ENCODE results near the gene MFAP5.
A peak's percentile ranks its signal among the peaks of the same experiment; 100 is the strongest.

Gene MFAP5

DNA sequence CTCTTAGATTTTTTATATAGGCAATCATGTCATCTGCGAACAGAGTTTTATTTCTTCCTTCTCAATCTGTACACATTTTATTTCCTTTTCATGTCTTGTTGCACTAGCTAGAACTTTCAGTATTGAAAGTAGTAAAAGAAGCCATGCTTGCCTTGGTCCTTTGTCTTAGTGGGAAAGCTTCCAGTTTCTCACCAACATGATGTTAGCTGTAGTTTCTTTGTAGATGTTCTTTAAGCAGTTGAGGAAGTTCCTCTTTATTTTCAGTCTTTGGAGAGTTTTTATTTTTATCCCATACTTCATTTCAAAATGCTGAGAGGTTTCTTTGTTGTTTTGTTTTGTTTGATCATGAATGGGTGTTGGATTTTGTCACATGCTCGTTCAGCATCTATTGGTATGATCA lies 22.4 kb upstream of the MFAP5 start:
- H3K27ac ChIP-seq = no peak overlapping the region
- TF ChIP-seq, protein P1, sequence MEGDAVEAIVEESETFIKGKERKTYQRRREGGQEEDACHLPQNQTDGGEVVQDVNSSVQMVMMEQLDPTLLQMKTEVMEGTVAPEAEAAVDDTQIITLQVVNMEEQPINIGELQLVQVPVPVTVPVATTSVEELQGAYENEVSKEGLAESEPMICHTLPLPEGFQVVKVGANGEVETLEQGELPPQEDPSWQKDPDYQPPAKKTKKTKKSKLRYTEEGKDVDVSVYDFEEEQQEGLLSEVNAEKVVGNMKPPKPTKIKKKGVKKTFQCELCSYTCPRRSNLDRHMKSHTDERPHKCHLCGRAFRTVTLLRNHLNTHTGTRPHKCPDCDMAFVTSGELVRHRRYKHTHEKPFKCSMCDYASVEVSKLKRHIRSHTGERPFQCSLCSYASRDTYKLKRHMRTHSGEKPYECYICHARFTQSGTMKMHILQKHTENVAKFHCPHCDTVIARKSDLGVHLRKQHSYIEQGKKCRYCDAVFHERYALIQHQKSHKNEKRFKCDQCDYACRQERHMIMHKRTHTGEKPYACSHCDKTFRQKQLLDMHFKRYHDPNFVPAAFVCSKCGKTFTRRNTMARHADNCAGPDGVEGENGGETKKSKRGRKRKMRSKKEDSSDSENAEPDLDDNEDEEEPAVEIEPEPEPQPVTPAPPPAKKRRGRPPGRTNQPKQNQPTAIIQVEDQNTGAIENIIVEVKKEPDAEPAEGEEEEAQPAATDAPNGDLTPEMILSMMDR (IDR thresholded peaks at IDR 0.05) = no peak
- H3K27me3 ChIP-seq = no peaks in the 10 kb centered on the region
- intact Hi-C loops (cut with DNase I; ENCODE audit: low total_unique reads) = no loop called here
- no peaks in the 10 kb centered on the region for H3K36me3 ChIP-seq
- H3K4me1 ChIP-seq = peaks cover 0 to 31% (median 20%) of the 10 kb centered on the region in 4 donors
- no peak for DNase-seq
- H3K9me3 ChIP-seq = no peaks in the 10 kb centered on the region
- H3K4me3 ChIP-seq = no peak overlapping the region

DNA sequence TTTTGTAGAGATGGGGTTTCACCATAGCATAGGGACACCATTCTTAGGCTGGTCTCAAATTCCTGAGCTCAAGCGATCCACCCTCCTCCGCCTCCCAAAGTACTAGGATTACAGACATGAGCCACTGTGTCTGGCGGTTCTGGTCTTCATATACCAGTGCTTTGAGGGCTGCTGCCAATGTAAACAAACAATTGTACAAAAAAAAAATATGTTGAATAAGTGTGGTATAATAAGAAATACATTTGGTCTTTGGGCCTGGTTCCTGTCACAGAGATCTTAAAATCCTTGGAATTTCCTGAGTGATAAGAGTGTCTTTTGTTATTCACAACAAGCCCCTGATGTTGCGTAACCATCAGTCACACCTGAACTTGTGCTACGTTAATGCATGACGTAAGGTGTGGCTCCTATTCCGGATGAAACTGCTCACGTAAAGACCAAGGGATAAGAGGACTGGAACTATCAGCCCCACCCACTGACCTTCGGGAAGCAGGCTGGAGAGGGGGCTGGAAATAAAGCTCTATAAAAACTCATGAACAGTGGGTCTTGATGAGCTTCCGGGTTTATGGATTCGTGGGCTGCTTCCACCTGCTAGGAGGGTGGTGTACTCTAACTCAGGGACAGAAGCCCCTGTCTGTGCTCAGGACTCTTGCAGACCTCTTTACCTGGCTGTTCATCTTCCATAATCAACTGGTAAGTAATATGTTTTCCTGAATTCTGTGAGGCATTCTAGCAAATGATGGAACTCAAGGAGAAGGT lies 18.7 kb upstream of the MFAP5 start:
- TF ChIP-seq, protein P1 (IDR thresholded peaks at IDR 0.05) = no peak
- H3K27ac ChIP-seq = peak overlapping the region; percentile 30
- no peak overlapping the region for H3K4me3 ChIP-seq
- peaks cover 0 to 12% (median 9%) of the 10 kb centered on the region in 4 donors for H3K4me1 ChIP-seq
- no peaks in the 10 kb centered on the region for H3K9me3 ChIP-seq
- no peaks in the 10 kb centered on the region for H3K27me3 ChIP-seq
- H3K36me3 ChIP-seq = no peaks in the 10 kb centered on the region
- DNase-seq = no peak
- intact Hi-C loops (cut with DNase I; ENCODE audit: low total_unique reads) = no loop called here

DNA sequence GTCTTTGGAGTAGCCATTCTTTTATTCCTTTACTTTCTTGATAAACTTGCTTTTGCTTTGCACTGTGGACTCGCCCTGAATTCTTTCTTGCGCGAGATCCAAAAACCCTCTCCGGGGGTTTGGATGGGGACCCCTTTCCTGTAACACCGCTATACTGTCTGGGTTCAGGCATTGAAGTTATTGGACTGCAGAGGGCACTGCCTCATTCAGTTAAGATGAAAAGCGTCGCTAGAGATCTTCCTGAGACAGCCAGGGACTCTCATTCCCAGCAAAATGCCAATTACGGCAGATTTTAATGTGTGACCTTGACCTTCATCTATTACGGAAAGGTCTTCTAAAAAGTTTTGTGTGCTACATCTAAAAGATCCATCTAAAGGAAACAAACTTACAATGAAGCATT lies 17.9 kb upstream of the MFAP5 start:
- H3K27ac ChIP-seq = no peak overlapping the region
- TF ChIP-seq, protein P1 (IDR thresholded peaks at IDR 0.05) = no peak

DNA sequence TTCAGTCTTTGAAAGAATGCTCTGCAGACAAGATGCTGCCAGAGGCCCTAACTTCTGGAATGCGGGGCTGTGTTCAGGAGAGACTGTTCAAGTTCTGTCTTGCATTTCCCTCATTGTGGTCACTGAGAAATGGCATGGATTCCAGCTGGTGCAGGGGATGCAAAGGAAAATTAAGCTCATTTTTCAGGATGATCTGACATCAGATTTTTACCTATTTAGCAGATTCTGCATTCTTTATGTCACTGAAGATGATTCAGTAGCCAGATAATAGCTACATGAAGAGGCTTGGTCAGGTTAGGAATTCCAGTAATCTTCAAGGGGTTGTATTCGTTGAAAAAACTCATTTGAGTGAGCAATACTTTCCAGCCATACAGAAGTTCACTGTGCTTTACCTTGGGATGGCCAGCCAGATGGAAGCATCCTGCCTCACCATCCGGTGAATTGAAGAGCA lies 16.1 kb upstream of the MFAP5 start:
- intact Hi-C loops (cut with DNase I; ENCODE audit: low total_unique reads) = loop anchor here (5.0 kb wide), 1 partner anchor 209 kb away; no protein-coding TSS in a partner anchor
- H3K4me1 ChIP-seq = peaks cover 0 to 12% (median 9%) of the 10 kb centered on the region in 4 donors
- H3K27me3 ChIP-seq = no peaks in the 10 kb centered on the region
- no peak overlapping the region for H3K4me3 ChIP-seq
- TF ChIP-seq, protein P1 (IDR thresholded peaks at IDR 0.05) = no peak
- no peaks in the 10 kb centered on the region for H3K36me3 ChIP-seq
- no peak for DNase-seq
- no peak overlapping the region for H3K27ac ChIP-seq
- H3K9me3 ChIP-seq = no peaks in the 10 kb centered on the region

More for the DNA sequence above, 17.9 kb upstream of the MFAP5 start:
- Histone ChIP-seq H3K36me3 (no peaks in the 10 kb centered on the region), H3K4me1 (peaks cover 0 to 12% (median 9%) of the 10 kb centered on the region in 4 donors), H3K4me3 (no peak overlapping the region), H3K9me3 (no peaks in the 10 kb centered on the region), H3K27me3 (no peaks in the 10 kb centered on the region)
- no peak for DNase-seq
- intact Hi-C loops (cut with DNase I; ENCODE audit: low total_unique reads) = no loop called here

DNA sequence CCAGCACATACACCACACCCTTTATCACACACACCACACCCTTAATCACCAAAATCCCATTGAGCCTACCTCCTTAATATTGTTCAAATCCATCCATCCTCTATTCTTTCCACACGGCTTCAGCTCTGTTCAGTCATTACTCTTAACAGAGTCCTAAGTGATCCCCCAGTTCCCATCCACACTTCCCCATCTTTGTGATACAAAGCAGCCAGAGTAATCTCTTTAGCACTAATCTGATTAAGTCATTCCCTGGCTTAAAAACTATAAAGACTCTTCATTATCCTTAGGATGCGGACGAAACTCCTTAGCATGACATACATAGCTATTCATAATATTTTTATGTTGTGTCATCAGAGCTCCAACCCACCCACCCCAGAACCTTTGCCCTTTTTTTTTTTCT lies 14.7 kb upstream of the MFAP5 start:
- H3K4me3 ChIP-seq = no peak overlapping the region
- H3K27ac ChIP-seq = no peak overlapping the region
- intact Hi-C loops (cut with DNase I; ENCODE audit: low total_unique reads) = loop anchor here (5.0 kb wide), 1 partner anchor 210 kb away; no protein-coding TSS in a partner anchor
- H3K27me3 ChIP-seq = no peaks in the 10 kb centered on the region
- TF ChIP-seq, protein P1 (IDR thresholded peaks at IDR 0.05) = no peak
- H3K9me3 ChIP-seq = no peaks in the 10 kb centered on the region
- H3K36me3 ChIP-seq = no peaks in the 10 kb centered on the region
- no peak for DNase-seq
- peaks cover 0 to 12% (median 9%) of the 10 kb centered on the region in 4 donors for H3K4me1 ChIP-seq
